ENCODE measurements around the gene TMEM117.

DNA sequence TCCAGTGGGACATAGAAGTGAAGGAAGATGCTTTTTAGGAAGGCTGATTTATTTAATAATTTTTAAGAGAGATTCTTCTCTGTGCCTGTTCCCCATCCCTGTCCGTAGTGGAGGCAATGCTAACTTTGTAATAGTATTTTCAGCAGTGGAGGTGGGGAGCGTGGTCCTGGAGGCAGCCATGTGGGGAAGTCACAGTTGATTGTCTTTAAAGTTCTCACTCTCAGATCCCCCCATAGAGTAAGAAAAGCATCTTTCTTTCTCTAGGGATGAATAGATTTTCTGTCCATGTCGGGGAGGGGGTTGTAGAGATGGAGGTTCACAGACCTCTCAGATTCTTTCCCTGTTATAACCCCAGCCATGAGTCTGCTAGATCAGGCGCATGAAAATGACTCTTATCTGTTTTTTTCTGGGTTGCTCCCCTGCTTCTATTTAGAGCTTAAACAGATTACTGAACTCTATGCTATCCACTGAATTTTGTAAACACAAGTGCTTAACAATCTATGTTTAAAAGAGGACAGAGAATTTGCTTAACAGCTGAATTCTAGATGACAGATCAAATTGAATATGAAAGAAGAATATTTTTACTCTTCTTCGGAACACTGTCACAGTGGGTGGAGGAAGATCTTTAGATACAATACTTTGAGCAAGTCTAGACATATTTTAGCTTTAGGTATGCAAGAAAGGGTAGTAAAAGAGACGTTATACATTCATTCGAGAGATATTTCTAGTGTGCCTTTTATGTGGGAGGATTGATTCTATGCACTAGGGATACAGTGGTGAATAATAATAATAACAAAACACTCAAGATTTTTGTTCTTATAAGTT is 25.3 kb downstream of the TMEM117 start:
- TF ChIP-seq POLR2A (IDR thresholded peaks at IDR 0.05; ENCODE audit: low read depth, low read length) (no peak), TAF1 (IDR thresholded peaks at IDR 0.05; ENCODE audit: borderline replicate concordance, low read depth, low read length) (no peak)

All from GM12892 (cell line).